ENCODE results near the gene MTG1.

The MTG1 gene

GRCh38 chr10:133421336-133422222 is 27.6 kb downstream of the MTG1 start:
- ATAC-seq, result 0 out of 3 replicates have a peak, but pooled peaks have one; percentile 3
- TF ChIP-seq SNAI2 (CRISPR knock-in tag; IDR thresholded peaks at IDR 0.05) (no peak), ESRRG (CRISPR knock-in tag; IDR thresholded peaks at IDR 0.05) (no peak), ZFP3 (CRISPR knock-in tag; IDR thresholded peaks at IDR 0.05) (no peak), ZFP30 (CRISPR knock-in tag; IDR thresholded peaks at IDR 0.05) (no peak), ZNF70 (CRISPR knock-in tag; IDR thresholded peaks at IDR 0.05) (no peak), OSR1 (CRISPR knock-in tag; IDR thresholded peaks at IDR 0.05) (no peak), CSRNP3 (CRISPR knock-in tag; IDR thresholded peaks at IDR 0.05) (no peak), CSDC2 (CRISPR knock-in tag; IDR thresholded peaks at IDR 0.05) (no peak), BACH2 (CRISPR knock-in tag; IDR thresholded peaks at IDR 0.05; ENCODE audit: borderline replicate concordance) (no peak), CREB5 (CRISPR knock-in tag; IDR thresholded peaks at IDR 0.05; ENCODE audit: low read depth) (no peak), TCF4 (CRISPR knock-in tag; IDR thresholded peaks at IDR 0.05; ENCODE audit: borderline replicate concordance) (no peak), ARNTL (CRISPR knock-in tag; IDR thresholded peaks at IDR 0.05; ENCODE audit: borderline replicate concordance, low read depth) (no peak), TOX (CRISPR knock-in tag; IDR thresholded peaks at IDR 0.05; ENCODE audit: borderline replicate concordance) (no peak), GLIS3 (CRISPR knock-in tag; IDR thresholded peaks at IDR 0.05) (no peak)
- TF ChIP-seq, protein P1, sequence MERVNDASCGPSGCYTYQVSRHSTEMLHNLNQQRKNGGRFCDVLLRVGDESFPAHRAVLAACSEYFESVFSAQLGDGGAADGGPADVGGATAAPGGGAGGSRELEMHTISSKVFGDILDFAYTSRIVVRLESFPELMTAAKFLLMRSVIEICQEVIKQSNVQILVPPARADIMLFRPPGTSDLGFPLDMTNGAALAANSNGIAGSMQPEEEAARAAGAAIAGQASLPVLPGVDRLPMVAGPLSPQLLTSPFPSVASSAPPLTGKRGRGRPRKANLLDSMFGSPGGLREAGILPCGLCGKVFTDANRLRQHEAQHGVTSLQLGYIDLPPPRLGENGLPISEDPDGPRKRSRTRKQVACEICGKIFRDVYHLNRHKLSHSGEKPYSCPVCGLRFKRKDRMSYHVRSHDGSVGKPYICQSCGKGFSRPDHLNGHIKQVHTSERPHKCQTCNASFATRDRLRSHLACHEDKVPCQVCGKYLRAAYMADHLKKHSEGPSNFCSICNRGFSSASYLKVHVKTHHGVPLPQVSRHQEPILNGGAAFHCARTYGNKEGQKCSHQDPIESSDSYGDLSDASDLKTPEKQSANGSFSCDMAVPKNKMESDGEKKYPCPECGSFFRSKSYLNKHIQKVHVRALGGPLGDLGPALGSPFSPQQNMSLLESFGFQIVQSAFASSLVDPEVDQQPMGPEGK (CRISPR knock-in tag; IDR thresholded peaks at IDR 0.05; ENCODE audit: borderline replicate concordance), result no peak
- TF ChIP-seq, protein P2, sequence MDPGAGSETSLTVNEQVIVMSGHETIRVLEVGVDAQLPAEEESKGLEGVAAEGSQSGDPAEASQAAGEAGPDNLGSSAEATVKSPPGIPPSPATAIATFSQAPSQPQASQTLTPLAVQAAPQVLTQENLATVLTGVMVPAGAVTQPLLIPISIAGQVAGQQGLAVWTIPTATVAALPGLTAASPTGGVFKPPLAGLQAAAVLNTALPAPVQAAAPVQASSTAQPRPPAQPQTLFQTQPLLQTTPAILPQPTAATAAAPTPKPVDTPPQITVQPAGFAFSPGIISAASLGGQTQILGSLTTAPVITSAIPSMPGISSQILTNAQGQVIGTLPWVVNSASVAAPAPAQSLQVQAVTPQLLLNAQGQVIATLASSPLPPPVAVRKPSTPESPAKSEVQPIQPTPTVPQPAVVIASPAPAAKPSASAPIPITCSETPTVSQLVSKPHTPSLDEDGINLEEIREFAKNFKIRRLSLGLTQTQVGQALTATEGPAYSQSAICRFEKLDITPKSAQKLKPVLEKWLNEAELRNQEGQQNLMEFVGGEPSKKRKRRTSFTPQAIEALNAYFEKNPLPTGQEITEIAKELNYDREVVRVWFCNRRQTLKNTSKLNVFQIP (CRISPR knock-in tag; IDR thresholded peaks at IDR 0.05; ENCODE audit: borderline replicate concordance, low read depth), result no peak

DNA sequence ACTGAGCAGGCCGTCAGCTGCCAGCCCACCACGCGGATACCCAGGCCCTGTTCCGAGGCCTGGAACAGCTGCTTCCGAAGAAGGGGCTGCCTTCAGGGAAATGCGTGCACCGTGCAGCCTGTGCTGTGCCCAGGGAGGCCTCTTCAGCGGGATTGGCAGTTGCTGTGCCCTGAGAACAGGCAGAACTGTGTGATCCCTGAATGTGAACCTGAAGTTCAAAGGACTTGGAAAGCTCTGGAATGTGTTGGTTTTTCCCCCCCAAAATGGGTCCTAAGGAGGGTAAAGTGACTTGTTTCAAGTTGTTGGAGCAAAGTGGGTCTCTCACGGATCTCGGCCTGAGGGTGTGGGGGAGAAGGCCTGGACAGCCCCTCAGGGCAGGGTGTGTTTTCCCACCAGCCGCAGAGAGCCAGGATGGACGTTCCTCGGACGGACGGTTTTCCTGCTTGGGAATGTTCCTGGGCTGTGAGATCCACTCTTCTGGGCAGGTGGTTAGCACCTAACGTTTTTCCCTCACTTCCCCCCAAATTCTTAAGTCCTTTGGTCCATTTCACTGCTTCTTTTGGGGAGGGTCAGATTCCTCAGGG is 28.4 kb downstream of the MTG1 start:
- ATAC-seq, result no peak

GRCh38 chr10:133422807-133423771 is 29.1 kb downstream of the MTG1 start:
- peak; percentile 17 for ATAC-seq
- TF ChIP-seq CSRNP3 (CRISPR knock-in tag; IDR thresholded peaks at IDR 0.05) (no peak), ZC3H10 (CRISPR knock-in tag; IDR thresholded peaks at IDR 0.05) (no peak), OSR1 (CRISPR knock-in tag; IDR thresholded peaks at IDR 0.05) (no peak), TSHZ2 (CRISPR knock-in tag; IDR thresholded peaks at IDR 0.05) (no peak), SNAI2 (CRISPR knock-in tag; IDR thresholded peaks at IDR 0.05) (no peak), ZNF565 (CRISPR knock-in tag; conservative IDR thresholded peaks at IDR 0.05; ENCODE audit: low read depth) (no peak), CSDC2 (CRISPR knock-in tag; IDR thresholded peaks at IDR 0.05) (no peak), TOX (CRISPR knock-in tag; IDR thresholded peaks at IDR 0.05; ENCODE audit: borderline replicate concordance) (no peak), ZFP3 (CRISPR knock-in tag; IDR thresholded peaks at IDR 0.05) (no peak), BACH2 (CRISPR knock-in tag; IDR thresholded peaks at IDR 0.05; ENCODE audit: borderline replicate concordance) (no peak), ARNTL (CRISPR knock-in tag; IDR thresholded peaks at IDR 0.05; ENCODE audit: borderline replicate concordance, low read depth) (no peak), ZNF8 (CRISPR knock-in tag; IDR thresholded peaks at IDR 0.05) (no peak)

More for the DNA sequence above, 28.4 kb downstream of the MTG1 start:
- TF ChIP-seq ZC3H10 (CRISPR knock-in tag; IDR thresholded peaks at IDR 0.05) (no peak), ZFP3 (CRISPR knock-in tag; IDR thresholded peaks at IDR 0.05) (no peak), SNAI2 (CRISPR knock-in tag; IDR thresholded peaks at IDR 0.05) (no peak), TCF4 (CRISPR knock-in tag; IDR thresholded peaks at IDR 0.05; ENCODE audit: borderline replicate concordance) (no peak), RARB (CRISPR knock-in tag; IDR thresholded peaks at IDR 0.05) (no peak), ZFP30 (CRISPR knock-in tag; IDR thresholded peaks at IDR 0.05) (no peak), ZNF8 (CRISPR knock-in tag; IDR thresholded peaks at IDR 0.05) (no peak), ARNTL (CRISPR knock-in tag; IDR thresholded peaks at IDR 0.05; ENCODE audit: borderline replicate concordance, low read depth) (no peak)

All from SK-N-SH treated with all-trans-retinoic acid at 6 μM for 48 hours (cell line).